ENCODE measurements around the gene KRTAP9-7.

- TF ChIP-seq CTCF (IDR thresholded peaks at IDR 0.05; ENCODE audit: poor library complexity, severe bottlenecking) (no peak), EZH2 (IDR thresholded peaks at IDR 0.05; ENCODE audit: borderline replicate concordance, insufficient read depth, low read length, poor library complexity, severe bottlenecking) (no peak), POLR2AphosphoS5 (IDR thresholded peaks at IDR 0.05) (no peak), MXI1 (conservative IDR thresholded peaks at IDR 0.05; ENCODE audit: poor library complexity, severe bottlenecking) (no peak), SMC3 (conservative IDR thresholded peaks at IDR 0.05; ENCODE audit: poor library complexity) (no peak), REST (IDR thresholded peaks at IDR 0.05; ENCODE audit: borderline replicate concordance) (no peak)
Observed at GRCh38 chr17:41294016-41294415, 18.5 kb downstream of the KRTAP9-7 start.
